Measurements from ENCODE around the gene HNRNPM.

HNRNPM gene

DNA sequence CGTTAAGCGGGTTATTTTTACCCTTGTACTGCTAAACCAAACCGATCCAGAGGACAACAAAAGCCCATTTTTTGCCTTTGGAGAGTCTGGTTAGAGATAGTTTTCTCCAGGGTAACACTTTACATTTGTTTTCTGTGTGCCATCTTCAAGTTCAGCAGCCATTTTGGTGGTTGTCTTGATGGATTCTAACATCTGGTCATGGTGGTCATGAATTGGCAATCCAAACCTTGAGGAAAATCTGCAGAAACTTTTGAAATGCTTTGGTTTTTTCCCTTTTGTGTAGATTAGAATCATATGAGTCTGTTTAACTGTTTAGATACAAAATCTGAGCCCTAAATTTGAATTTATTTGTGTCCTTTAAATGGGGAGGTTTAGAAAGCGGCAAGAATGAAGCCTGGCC lies 16.6 kb downstream of the HNRNPM start:
- no peak for DNase-seq

DNA sequence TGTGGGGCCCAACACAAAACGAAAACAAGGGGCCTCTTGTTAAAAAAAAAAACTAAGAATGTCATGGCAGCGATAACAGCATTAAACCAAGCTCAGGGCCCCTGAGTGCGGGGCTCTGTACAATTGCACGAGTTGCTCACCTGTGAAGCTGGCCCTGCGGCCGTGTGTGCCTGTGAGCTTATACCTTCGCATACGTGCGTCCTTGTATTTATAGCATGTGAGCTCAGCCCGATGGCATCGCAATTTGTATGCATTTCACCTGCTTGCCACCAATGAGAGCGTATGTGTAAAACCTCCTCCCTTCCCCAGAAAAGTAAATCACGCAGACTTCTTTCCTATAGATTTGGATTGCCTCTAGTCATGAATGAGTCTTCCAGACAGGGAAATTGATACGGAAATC lies 17.1 kb downstream of the HNRNPM start:
- no peak for DNase-seq

DNA sequence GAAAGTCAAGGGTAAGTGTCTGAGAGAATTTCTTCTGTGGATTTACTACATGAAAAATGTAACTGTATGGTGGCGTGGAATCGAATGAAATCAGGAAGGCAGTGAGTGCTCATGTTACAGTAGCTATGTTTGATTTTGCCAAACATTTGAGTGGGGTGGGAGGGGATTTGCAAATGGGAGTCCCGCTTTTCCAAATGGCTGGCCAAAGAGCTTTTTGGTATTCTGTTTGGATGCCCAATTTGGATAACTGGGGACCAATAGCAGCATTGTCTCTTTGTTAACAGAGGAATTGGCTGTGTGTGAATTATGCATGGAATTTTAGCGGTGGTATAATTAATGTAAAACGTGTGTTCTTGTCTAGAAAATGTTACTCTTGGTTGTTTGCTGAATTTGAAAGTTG lies 17.8 kb downstream of the HNRNPM start:
- no peak for DNase-seq

GRCh38 chr19:8463365-8463764 lies 18.6 kb downstream of the HNRNPM start:
- DNase-seq, result no peak

- DNase-seq, result no peak
These were observed 21.2 kb downstream of the HNRNPM start for GRCh38 chr19:8466018-8466417.

GRCh38 chr19:8468124-8468523 lies 23.3 kb downstream of the HNRNPM start:
- DNase-seq, result no peak

- no peak for DNase-seq
These were observed 24.1 kb downstream of the HNRNPM start for GRCh38 chr19:8468761-8469373.

- DNase-seq, result no peak
These were observed 25.0 kb downstream of the HNRNPM start for GRCh38 chr19:8469613-8470368.

DNA sequence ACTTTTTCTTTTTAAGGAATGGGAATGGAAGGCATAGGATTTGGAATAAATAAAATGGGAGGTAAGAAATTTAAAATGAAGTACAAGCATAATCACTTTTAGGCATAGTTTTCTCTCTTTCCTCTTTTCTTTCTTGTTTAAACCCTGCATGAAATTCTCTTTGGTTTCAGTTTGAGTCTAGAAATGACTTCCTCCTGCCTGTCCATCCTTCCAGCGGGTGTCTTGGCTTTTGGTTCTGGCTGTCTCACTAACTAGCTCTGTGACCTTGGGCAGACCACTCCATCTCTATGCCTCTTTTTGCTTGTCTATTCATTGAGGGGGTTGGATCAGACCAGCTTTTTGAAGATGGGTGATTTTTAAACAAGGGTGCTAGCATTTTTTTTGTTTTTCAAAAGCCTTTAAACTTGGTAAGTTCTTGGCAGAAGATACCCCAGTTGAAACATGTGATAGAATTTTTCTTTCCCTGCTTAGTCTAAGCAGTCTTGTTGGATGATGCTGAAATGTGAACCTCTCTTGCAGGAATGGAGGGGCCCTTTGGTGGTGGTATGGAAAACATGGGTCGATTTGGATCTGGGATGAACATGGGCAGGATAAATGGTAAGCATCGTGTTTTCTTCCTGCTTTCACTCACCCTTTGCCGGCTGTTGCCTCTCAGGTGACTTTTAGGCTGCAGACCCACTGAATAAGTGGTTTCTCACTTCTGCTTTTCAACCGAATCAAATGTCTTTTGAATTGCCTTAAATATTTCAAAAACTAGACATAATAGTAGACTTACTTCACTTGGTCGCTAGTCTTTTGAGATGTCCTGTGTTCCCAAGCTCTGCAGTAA lies 29.1 kb downstream of the HNRNPM start:
- DNase-seq, result no peak

GRCh38 chr19:8475005-8475404 lies 30.2 kb downstream of the HNRNPM start:
- DNase-seq, result no peak

DNA sequence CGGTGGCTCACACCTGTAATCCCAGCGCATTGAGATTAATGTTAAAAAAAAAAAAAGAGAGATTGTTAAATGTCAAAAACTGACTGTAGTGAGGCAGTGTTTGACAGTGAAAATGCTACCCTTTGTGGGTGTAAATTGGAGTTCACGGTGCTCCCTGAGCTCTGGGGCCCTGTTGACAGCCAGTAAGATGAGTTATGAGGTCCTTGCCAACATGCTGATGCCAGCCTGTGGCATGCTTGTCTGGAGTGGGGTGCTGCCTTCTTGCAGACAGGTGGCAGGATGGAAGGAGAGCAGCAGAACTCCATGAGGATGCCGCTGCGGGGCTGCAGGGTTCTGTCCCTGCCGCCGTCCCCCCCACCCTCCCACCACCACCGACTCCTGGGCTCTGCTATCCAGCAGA lies 31.7 kb downstream of the HNRNPM start:
- no peak for DNase-seq

DNA sequence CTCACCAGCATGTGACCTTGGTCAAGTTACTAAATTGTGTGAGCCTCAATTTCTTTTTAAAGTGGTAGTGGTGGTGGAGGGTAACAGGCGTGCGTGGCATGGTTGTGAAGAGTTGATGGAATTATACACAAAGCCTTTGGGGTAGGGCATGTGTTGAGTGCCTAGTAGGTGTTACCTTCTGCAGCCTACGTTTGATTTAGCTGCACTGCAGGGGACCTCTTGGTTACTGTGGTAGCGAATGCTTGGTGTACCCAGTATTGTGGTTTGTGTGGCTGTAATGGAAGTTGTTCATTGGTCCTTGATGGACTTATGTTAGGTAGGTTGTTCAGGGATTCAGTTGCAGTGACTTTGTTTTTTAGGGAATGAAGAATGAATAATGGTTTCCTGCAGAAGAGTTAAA lies 33.1 kb downstream of the HNRNPM start:
- no peak for DNase-seq

DNA sequence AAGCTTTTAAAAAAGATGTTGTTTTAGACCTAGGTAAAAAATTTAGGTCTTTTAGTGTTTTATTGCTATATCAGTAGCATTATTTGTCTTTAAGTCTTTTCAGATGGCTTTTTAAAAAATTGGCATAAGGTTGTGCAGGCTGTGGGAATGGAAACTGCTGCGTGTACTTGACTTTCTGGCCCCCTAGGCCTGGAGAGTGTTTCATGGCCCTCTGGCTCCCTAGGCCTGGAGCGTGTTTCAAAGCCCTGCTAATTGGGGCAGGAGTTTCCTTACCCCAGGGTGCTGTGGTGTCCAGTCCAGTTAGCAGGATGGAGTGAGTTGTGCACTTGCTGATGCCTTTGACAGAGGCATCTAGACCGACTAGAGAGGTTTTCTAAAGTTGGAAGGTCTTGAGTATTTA lies 33.8 kb downstream of the HNRNPM start:
- DNase-seq, result no peak

DNA sequence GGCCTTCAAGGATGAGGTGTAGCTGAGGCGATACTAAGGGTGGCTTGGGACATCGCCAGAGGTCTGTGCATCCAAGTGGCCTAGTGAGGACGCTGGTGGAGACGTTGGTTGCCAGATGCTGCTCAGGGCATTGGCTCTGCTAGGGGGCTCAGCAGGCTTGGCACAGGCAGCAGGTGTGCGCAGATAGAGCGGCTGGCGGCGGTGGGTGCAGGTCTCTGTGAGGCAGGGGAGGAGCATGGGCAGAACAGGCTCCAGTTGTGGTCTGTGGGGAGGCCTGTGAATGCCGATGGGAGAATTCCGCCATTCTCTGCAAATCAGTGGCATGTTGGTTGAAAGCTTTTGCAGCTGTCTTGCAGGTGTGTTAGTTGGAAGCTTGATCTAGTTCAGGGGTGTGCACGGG lies 36.4 kb downstream of the HNRNPM start:
- DNase-seq, result no peak

GRCh38 chr19:8481616-8482015 lies 36.8 kb downstream of the HNRNPM start:
- DNase-seq, result no peak

DNA sequence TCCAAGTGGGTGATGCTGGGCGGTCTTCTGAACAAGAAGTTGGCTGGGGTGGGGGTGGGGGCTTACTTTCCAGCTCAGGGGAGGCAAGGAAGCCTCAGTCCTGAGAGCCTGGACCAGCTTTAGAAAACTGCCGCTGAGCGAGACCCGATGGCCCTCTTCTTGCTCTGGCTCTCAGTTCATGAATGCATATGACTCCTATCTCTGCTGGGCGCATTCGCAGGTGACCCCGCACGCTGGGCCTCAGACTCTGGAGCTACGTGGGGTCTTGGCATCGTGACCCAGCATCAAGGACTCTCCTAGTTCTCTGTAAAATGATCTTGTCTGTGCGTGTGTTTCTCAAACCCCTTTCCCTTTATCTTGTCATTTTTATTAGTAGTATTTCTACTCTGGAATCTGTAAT lies 37.9 kb downstream of the HNRNPM start:
- DNase-seq, result no peak

DNA sequence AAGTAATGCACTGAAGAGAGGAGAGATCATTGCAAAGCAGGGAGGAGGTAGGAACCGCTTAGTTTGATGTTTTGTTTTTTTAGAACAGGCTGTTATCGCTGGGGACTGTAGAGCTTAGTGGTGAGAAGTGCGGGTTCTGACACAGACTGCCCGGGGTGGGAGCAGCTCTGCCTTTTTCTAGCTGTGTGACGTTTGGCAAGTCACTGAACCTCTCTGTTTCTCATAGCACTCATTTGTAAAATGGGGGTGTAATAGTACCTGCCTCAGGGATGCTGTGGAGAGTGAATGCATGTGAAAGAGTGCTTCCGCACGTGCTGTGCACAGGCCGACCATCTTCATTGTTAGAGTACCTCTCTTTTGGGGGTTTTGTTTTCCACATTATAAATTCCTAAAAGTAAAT lies 38.4 kb downstream of the HNRNPM start:
- no peak for DNase-seq

DNA sequence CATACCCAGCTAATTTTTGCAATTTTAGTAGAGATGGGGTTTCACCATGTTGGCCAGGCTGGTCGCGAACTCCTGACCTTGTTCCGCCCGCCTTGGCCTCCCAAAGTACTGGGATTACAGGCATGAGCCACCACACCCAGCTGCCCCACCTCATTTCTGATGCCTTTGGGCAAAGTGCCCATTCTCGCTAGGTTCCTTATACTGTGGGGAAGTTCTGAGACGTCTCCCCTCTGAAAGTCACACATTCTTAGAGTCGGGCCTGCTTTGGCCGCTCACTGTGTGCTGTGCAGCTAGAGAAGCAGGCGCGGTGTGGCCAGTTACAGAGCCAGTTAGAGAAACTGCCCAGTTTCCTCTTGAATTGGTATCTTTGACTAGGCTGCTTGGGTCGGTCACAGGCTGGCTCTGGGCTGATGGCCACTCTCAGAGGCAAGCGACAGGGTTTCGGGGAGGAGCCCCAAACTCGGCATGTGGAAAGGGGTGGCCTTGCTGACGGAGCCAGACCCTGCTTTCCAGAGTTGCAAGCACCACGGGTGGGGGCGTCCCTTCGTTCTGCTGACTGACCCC lies 39.6 kb downstream of the HNRNPM start:
- DNase-seq, result no peak

DNA sequence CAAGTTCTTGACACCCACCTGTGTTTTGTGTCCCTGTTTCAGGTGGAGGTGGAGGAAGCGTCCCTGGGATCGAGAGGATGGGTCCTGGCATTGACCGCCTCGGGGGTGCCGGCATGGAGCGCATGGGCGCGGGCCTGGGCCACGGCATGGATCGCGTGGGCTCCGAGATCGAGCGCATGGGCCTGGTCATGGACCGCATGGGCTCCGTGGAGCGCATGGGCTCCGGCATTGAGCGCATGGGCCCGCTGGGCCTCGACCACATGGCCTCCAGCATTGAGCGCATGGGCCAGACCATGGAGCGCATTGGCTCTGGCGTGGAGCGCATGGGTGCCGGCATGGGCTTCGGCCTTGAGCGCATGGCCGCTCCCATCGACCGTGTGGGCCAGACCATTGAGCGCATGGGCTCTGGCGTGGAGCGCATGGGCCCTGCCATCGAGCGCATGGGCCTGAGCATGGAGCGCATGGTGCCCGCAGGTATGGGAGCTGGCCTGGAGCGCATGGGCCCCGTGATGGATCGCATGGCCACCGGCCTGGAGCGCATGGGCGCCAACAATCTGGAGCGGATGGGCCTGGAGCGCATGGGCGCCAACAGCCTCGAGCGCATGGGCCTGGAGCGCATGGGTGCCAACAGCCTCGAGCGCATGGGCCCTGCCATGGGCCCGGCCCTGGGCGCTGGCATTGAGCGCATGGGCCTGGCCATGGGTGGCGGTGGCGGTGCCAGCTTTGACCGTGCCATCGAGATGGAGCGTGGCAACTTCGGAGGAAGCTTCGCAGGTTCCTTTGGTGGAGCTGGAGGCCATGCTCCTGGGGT lies 41.0 kb downstream of the HNRNPM start:
- no peak for DNase-seq

DNA sequence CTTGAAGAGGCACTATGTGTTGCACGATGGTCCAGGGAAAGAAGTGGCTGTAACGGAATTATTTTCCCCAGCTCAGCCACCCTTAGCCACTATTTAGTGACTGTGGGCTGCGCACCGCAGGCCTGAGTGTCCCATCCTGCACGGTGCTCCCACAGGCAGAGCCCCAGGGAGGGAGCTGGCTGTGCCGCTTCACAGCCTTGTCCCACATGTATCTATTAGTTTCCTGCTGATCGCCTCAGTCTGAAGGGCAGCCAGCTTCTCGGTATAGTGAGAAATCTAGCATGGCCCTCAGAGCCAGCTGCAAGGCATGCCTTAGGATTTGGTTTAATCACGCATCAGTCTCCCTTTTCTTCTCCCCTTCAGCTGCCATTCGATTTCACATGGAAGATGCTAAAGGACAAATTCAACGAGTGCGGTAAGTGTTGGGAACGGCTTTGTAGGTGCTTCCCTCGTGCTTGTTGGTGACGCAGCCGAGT lies 41.9 kb downstream of the HNRNPM start:
- no peak for DNase-seq

DNA sequence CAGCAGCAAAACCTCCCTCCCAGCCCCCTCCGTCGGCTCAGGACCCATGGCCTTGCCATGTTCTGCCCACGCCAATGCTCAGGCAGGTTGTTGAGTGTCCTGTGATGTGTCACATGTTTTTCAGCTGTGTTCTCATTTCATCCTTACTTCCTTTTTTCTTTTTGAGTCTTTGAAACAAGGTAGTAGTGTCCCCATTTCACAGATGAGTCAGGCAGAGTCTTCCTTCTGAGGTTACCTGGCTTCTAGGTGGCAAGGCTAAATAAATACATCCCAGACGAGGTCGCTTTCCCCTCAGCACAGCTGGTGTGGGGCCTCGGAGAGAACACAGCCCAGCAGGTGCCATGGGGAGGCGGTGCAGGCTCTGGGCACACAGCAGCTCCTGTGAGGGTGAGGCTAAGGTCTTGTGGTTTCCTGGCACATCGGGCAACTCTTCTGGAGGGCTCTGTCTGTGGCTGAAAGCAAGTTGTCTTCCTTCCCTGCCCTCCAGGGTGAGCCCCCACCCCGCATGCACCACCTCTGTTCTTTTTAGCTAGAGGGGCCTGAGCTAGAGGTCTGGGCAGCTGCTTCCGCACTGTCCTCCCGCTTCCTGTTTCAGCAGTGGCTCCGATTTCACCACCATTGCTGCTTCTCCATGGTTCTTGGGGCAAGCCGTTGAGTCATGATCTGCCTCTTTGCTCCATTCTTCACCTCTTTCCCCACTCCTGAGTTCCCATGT lies 42.5 kb downstream of the HNRNPM start:
- DNase-seq, result no peak

- DNase-seq, result no peak
These were observed 43.6 kb downstream of the HNRNPM start for GRCh38 chr19:8488365-8488764.

All from NCI-H187 treated with DMSO at 0.1 percent for 48 hours (cell line).